Left ventricle myocardium superior (tissue), 1 donor: Measurements from ENCODE around the gene PDE10A. TPM values are rescaled to one million over a fixed set of nuclear protein-coding genes. Genes with fewer than 3 reads are reported as not detected.
"Not testable (repeated sequence)": the region's sequence is repeated elsewhere in the genome, so short reads cannot be mapped to it uniquely, and the experiment has no call there.

Experiments used
- ATAC-seq: fragments of 200-7000 bp; cut with Tn5 transposase; one replicate; pipeline ENCODE4 v1.9.1; 2020; ENCODE audit warnings: mild to moderate bottlenecking, moderate library complexity
- DNase-seq: peaks from one replicate; pipeline ENCODE4 v3.0.0-alpha.2; 2020
- intact Hi-C: fragments of 100-400 bp; cut with micrococcal nuclease; formaldehyde crosslinking; loops from one replicate; pipeline ENCODE4 v1.11.0; 2022
- total RNA-seq: library from RNA; stranded (reverse); fragmentation: NEBNext Ultra II Directional; extraction: Animal tissue kit (Norgen Biotek cat#: 25700); gene quantifications from one replicate; pipeline ENCODE4 v1.2.1, GENCODE V29; 2021
- donor health status: DM: no; HTN: yes; CAD: no; lungs with severe emphysema.

Gene PDE10A
- total RNA-seq, 1 donor from 2014 or later, result 9.3 TPM

- DNase-seq (no peak), ATAC-seq (no peak)
- intact Hi-C loops, result no loop called here
Measured at GRCh38 chr6:165514621-165515020, 148.4 kb downstream of the PDE10A start.

DNA sequence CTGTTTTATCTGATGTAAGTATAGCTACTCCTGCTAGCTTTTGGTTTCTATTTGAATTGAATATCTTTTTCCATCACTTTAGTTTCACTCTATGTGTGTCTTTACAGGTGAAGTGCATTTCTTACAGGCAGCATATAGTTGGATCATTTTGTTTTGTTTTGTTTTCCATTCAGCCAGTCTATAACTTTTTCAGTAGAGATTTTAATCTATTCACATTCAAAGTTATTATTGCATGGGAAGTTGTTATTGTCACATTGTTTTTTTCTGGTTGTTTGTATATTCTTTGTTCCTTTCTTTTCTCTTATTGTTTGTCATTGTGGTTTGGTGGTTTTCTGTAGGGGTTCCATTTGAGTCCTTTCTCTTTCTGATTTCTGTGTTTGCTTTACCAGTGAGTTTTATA is 151.2 kb downstream of the PDE10A start:
- intact Hi-C loops, result no loop called here
- DNase-seq, result no peak
- no peak for ATAC-seq

GRCh38 chr6:165508321-165508869 is 154.6 kb downstream of the PDE10A start:
- intact Hi-C loops, result no loop called here
- ATAC-seq (peak; percentile 50), DNase-seq (no peak)

DNA sequence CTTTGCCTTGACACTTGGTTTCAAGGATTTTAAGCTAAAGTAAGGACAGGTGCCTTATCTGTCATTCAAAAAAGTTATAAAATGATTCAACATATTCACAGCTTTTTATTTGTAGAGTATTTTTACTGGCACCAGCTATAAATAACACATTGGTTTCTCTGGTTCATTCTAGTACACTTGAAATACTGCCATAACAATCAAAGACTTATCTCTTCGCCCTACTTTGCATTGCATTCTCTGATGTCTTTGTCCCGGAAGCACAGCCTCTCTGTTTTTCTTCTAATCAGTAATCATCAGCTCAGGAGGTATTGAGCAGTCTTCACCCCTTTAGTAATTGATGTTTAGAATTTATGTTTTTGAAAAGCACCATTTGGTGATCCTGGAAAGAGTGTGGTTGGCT is 156.4 kb downstream of the PDE10A start:
- no peak for DNase-seq
- peak; percentile 33 for ATAC-seq
- intact Hi-C loops, result no loop called here

GRCh38 chr6:165500214-165500907 is 162.7 kb downstream of the PDE10A start:
- DNase-seq, intact Hi-C loops, ATAC-seq: not testable (repeated sequence)

DNA sequence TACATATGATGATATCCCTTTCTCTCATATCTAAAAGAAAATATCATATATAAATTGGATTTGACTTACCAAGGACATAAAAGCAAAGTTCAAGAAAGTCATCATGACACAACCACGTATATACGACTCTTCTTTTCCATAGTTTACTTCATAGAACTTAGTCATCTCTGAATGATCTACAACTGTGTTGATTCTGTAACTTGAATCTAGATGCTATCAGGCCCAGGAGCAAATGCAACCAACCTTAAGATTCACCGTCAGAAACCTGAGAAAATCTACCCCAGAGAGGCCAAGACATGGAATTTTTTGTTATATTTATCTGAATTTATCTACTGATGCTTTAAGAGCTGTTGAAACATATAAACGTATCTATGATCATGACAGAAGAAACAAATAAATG is 165.6 kb downstream of the PDE10A start:
- intact Hi-C loops, result no loop called here
- no peak for DNase-seq
- no peak for ATAC-seq

DNA sequence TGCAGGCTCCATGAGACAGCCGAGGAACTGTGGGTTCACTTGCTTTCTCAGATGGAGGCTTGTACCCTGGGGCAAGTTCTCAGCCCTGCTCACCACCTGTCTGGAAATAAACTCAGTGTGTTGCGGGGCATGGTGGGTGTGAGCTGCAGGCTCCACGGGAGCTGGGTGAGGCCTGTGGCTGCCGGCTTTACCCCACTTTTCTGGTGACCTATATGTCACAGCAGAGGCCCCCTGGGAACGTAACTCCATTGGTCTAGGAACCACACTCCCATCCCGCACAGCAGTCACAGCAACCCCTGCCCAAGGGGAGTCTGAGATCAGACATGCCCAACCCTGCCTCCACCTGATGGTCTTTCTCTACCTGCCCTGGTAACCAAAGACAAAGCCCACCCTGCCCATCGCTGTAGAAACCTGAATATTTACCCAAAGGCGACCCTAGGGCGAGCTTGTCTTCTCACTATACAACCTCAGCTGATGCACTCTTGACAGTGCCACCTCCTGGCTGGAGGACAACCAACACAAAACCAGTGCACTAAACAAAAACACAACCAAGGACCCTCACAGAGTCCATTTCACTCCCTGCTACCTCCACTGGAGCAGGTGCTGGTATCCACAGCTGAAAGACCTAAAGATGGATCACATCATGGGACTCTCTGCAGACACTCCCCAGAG is 174.3 kb downstream of the PDE10A start:
- intact Hi-C loops, result no loop called here
- ATAC-seq (no peak), DNase-seq (no peak)

GRCh38 chr6:165487950-165488349 is 175.1 kb downstream of the PDE10A start:
- intact Hi-C loops, result no loop called here
- peak; percentile 42 for ATAC-seq
- no peak for DNase-seq

DNA sequence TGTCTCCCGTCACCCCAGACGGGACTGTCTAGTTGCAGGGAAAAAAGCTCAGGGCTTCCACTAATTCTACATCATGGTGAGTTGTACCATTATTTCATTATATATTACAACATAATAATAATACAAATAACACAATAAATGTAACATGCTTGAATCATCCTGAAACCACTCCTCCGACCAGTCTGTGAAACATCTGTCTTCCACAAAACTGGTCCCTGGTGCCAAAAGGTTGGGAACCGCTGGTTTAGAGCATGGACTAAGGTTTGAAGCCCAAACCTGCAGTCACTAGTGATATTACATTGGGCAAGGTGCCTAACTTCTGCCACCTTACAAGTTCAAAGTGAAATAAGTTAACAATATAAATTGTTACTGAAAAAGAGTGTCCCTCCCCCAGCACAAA is 175.7 kb downstream of the PDE10A start:
- DNase-seq (no peak), ATAC-seq (peak; percentile 52)
- intact Hi-C loops, result no loop called here

- intact Hi-C loops, result no loop called here
Measured at GRCh38 chr6:165486183-165487137, 176.6 kb downstream of the PDE10A start.

GRCh38 chr6:165484178-165484889 is 178.7 kb downstream of the PDE10A start:
- ATAC-seq, result no peak
- intact Hi-C loops, result no loop called here
- no peak for DNase-seq

More at GRCh38 chr6:165486183-165487137, 176.6 kb downstream of the PDE10A start:
- ATAC-seq (peak; percentile 63), DNase-seq (no peak)

DNA sequence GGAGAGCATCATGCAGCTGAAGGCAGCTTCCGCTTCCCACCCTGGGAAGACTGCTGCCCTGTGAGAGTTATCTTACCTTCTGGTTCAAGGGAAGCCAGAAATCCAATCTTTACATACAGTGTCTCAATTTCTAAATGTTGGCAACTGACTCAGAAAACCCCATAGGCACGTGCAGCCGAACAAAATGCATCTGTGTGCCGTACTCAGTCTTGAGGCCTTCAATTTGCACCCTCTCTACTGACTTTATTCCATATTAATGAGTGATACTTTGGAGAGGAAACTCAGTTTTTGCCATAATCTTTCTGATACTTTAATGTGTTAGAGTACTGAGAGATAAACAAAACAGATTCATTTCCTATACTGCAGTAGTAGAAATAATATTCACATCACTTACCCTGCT is 181.1 kb downstream of the PDE10A start:
- no peak for DNase-seq
- intact Hi-C loops, result no loop called here
- ATAC-seq, result no peak

DNA sequence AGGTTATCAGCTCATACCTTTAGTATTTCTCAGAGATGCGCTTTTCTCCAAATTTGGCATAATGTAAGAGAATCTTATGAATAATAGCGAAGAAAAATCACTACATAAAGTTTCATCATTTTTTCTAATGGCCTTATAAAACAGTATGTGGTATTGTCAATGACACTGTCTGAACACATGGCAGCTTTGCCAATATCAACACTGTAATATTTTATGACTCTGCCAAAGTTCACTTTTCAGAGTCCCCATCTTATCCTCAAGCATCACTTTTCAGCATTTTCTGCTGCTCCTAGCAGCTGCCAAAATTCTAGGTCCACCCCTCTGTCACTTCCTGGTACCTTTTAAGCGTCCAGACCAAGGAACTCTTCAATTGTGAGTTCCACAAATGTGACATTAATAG is 182.1 kb downstream of the PDE10A start:
- intact Hi-C loops, result no loop called here
- DNase-seq, result no peak
- ATAC-seq, result no peak

DNA sequence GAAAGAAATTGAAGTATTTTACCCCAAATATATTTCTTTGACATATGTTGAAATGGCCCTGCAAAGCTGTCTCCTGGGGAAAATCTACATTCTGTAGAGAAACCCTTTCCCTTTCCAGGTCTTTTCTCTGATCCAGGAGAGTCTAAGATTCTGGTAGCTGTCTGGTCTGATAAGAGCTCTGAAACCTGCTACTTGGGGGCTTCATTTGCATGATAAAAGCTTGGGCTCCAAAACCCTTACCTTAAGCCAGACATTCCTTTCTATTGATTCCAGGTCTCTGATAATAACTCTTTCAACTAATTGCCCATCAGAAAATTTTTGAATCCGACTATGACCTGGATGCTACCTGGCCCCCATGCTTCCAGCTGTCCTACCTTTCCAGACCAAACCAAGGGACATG is 184.5 kb downstream of the PDE10A start:
- no peak for DNase-seq
- intact Hi-C loops, result no loop called here
- no peak for ATAC-seq

GRCh38 chr6:165469483-165469882 is 193.6 kb downstream of the PDE10A start:
- DNase-seq (no peak), ATAC-seq (no peak)
- intact Hi-C loops, result no loop called here

- no peak for ATAC-seq
- intact Hi-C loops, result no loop called here
- DNase-seq, result no peak
Measured at GRCh38 chr6:165468340-165469235, 194.5 kb downstream of the PDE10A start.

DNA sequence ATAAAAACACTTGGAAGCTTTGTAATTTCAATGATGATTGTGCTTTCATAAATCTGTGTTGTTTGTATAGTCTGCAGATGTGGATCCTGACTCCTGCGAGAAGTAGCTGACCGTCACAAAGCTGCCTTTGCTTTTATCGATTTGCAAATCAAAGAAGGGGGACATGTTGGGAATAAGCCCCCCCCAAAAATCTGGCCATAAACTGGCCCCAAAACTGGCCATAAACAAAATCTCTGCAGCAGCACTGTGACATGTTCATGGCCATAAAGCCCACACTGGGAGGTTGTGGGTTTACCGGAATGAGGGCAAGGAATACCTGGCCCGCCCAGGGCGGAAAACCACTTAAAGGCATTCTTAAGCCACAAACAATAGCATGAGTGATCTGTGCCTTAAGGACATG is 199.5 kb downstream of the PDE10A start:
- intact Hi-C loops, DNase-seq, ATAC-seq: not testable (repeated sequence)
